Activated T-cell treated with anti-CD3 and anti-CD28 coated beads, Interleukin-2, amount 50 U/mL, for 72 hours (primary cell): ENCODE measurements around the gene ADAMTS17. TPM values are rescaled to one million over a fixed set of nuclear protein-coding genes. Genes with fewer than 3 reads are reported as not detected.

ENCODE experiments used
- ATAC-seq, 2 donors: fragments of 150-1000 bp; cut with Tn5 transposase; replicated peaks in 1 of 2; 2 replicates each; pipeline ENCODE4 v1.10.0; 2021; ENCODE audit warnings: moderate library complexity in 2 of 2, mild to moderate bottlenecking in 1 of 2
- DNase-seq, 2 donors: peaks; one replicate each; pipeline ENCODE4 v3.0.0; 2021 to 2022; ENCODE audit warnings: mixed read lengths in 1 of 2
- H3K27ac Mint-ChIP-seq: one replicate; pipeline ENCODE4 v1.8.0; 2022; ENCODE audit warnings: mild to moderate bottlenecking, moderate library complexity, mixed read lengths
- H3K27me3 Mint-ChIP-seq: one replicate; pipeline ENCODE4 v1.8.0; 2022; ENCODE audit warnings: low read depth, mixed read lengths
- H3K36me3 Mint-ChIP-seq, 2 donors: one replicate each; pipeline ENCODE4 v1.8.0; 2022; ENCODE audit warnings: mixed read lengths in 2 of 2, mild to moderate bottlenecking in 1 of 2; ENCODE audit not compliant: insufficient read depth in 2 of 2
- H3K4me1 Mint-ChIP-seq: one replicate; pipeline ENCODE4 v1.8.0; 2022; ENCODE audit warnings: low read depth, mixed read lengths
- H3K4me3 Mint-ChIP-seq, 2 donors: one replicate each; pipeline ENCODE4 v1.8.0; 2022; ENCODE audit warnings: mild to moderate bottlenecking in 2 of 2, mixed read lengths in 2 of 2, moderate library complexity in 2 of 2
- H3K9me3 Mint-ChIP-seq, 2 donors: one replicate each; pipeline ENCODE4 v1.8.0; 2022; ENCODE audit warnings: mixed read lengths in 2 of 2
- total RNA-seq, 2 donors: library from RNA; stranded (reverse); gene quantifications; one replicate each; pipeline ENCODE4 v1.2.3, GENCODE V29; 2022

Gene ADAMTS17
- total RNA-seq, 2 donors from 2014 or later = 2.4 to 2.6 TPM

GRCh38 chr15:100193277-100193860 is 148.4 kb downstream of the ADAMTS17 start:
- Mint-ChIP-seq H3K4me3 (no peak overlapping the region), H3K27ac (no peak overlapping the region), H3K9me3 (no peaks in the 10 kb centered on the region), H3K4me1 (peaks cover 6% of the 10 kb centered on the region), H3K27me3 (no peaks in the 10 kb centered on the region), H3K36me3 (no peaks in the 10 kb centered on the region)
- DNase-seq = no peak
- no peak for ATAC-seq

GRCh38 chr15:100192097-100193080 is 149.4 kb downstream of the ADAMTS17 start:
- H3K27me3 Mint-ChIP-seq = no peaks in the 10 kb centered on the region
- H3K27ac Mint-ChIP-seq = no peak overlapping the region
- DNase-seq = no peak
- no peak overlapping the region for H3K4me3 Mint-ChIP-seq
- ATAC-seq = no peak
- H3K9me3 Mint-ChIP-seq = no peaks in the 10 kb centered on the region
- peaks cover 6% of the 10 kb centered on the region for H3K4me1 Mint-ChIP-seq
- H3K36me3 Mint-ChIP-seq = no peaks in the 10 kb centered on the region

- peaks cover 6% of the 10 kb centered on the region for H3K4me1 Mint-ChIP-seq
- H3K36me3 Mint-ChIP-seq = no peaks in the 10 kb centered on the region
- H3K4me3 Mint-ChIP-seq = no peak overlapping the region
- no peaks in the 10 kb centered on the region for H3K27me3 Mint-ChIP-seq
- ATAC-seq (no peak), DNase-seq (no peak)
- no peak overlapping the region for H3K27ac Mint-ChIP-seq
- no peaks in the 10 kb centered on the region for H3K9me3 Mint-ChIP-seq
Measured at GRCh38 chr15:100191161-100191560, 150.6 kb downstream of the ADAMTS17 start.

- H3K4me3 Mint-ChIP-seq = no peak overlapping the region
- H3K27me3 Mint-ChIP-seq = no peaks in the 10 kb centered on the region
- ATAC-seq (no peak), DNase-seq (no peak)
- H3K36me3 Mint-ChIP-seq = no peaks in the 10 kb centered on the region
- H3K27ac Mint-ChIP-seq = no peak overlapping the region
- H3K9me3 Mint-ChIP-seq = no peaks in the 10 kb centered on the region
- peaks cover 6% of the 10 kb centered on the region for H3K4me1 Mint-ChIP-seq
Measured at GRCh38 chr15:100190675-100191074, 151.1 kb downstream of the ADAMTS17 start.

GRCh38 chr15:100189849-100190248 is 151.9 kb downstream of the ADAMTS17 start:
- DNase-seq (no peak), ATAC-seq (peak; percentile 59 to 76)
- Mint-ChIP-seq H3K36me3 (no peaks in the 10 kb centered on the region), H3K27ac (no peak overlapping the region), H3K4me3 (no peak overlapping the region), H3K27me3 (no peaks in the 10 kb centered on the region), H3K9me3 (no peaks in the 10 kb centered on the region), H3K4me1 (peaks cover 6% of the 10 kb centered on the region)

GRCh38 chr15:100189319-100189718 is 152.5 kb downstream of the ADAMTS17 start:
- no peaks in the 10 kb centered on the region for H3K27me3 Mint-ChIP-seq
- no peak for DNase-seq
- no peaks in the 10 kb centered on the region for H3K9me3 Mint-ChIP-seq
- no peak overlapping the region for H3K4me3 Mint-ChIP-seq
- no peak for ATAC-seq
- H3K36me3 Mint-ChIP-seq = no peaks in the 10 kb centered on the region
- H3K27ac Mint-ChIP-seq = no peak overlapping the region
- H3K4me1 Mint-ChIP-seq = peaks cover 6% of the 10 kb centered on the region

- no peak for DNase-seq
- no peak overlapping the region for H3K4me3 Mint-ChIP-seq
Measured at GRCh38 chr15:100187677-100188076, 154.1 kb downstream of the ADAMTS17 start.

GRCh38 chr15:100186960-100187359 is 154.8 kb downstream of the ADAMTS17 start:
- H3K36me3 Mint-ChIP-seq = no peaks in the 10 kb centered on the region

More at GRCh38 chr15:100187677-100188076, 154.1 kb downstream of the ADAMTS17 start:
- Mint-ChIP-seq H3K27ac (no peak overlapping the region), H3K9me3 (no peaks in the 10 kb centered on the region), H3K36me3 (no peaks in the 10 kb centered on the region), H3K4me1 (peaks cover 6% of the 10 kb centered on the region), H3K27me3 (no peaks in the 10 kb centered on the region)
- no peak for ATAC-seq

GRCh38 chr15:100186366-100186765 is 155.4 kb downstream of the ADAMTS17 start:
- Mint-ChIP-seq H3K9me3 (no peaks in the 10 kb centered on the region), H3K27me3 (no peaks in the 10 kb centered on the region), H3K4me1 (peaks cover 6% of the 10 kb centered on the region), H3K4me3 (no peak overlapping the region), H3K36me3 (no peaks in the 10 kb centered on the region), H3K27ac (no peak overlapping the region)
- ATAC-seq = no peak
- no peak for DNase-seq

More at GRCh38 chr15:100186960-100187359, 154.8 kb downstream of the ADAMTS17 start:
- H3K9me3 Mint-ChIP-seq = no peaks in the 10 kb centered on the region
- no peak for DNase-seq
- H3K27me3 Mint-ChIP-seq = no peaks in the 10 kb centered on the region
- no peak overlapping the region for H3K27ac Mint-ChIP-seq
- no peak overlapping the region for H3K4me3 Mint-ChIP-seq
- no peak for ATAC-seq
- peaks cover 6% of the 10 kb centered on the region for H3K4me1 Mint-ChIP-seq

GRCh38 chr15:100183921-100184495 is 157.8 kb downstream of the ADAMTS17 start:
- Mint-ChIP-seq H3K4me3 (no peak overlapping the region), H3K4me1 (no peaks in the 10 kb centered on the region), H3K27me3 (no peaks in the 10 kb centered on the region), H3K36me3 (peaks cover 0 to 4% of the 10 kb centered on the region in 2 donors), H3K9me3 (peaks cover 0 to 3% of the 10 kb centered on the region in 2 donors), H3K27ac (no peak overlapping the region)
- DNase-seq (no peak), ATAC-seq (no peak)

GRCh38 chr15:100180921-100181320 is 160.9 kb downstream of the ADAMTS17 start:
- no peak overlapping the region for H3K4me3 Mint-ChIP-seq
- H3K27ac Mint-ChIP-seq = no peak overlapping the region
- ATAC-seq (no peak), DNase-seq (no peak)
- peaks cover 1% of the 10 kb centered on the region for H3K27me3 Mint-ChIP-seq
- peaks cover under 1 to 4% of the 10 kb centered on the region in 2 donors for H3K36me3 Mint-ChIP-seq
- no peaks in the 10 kb centered on the region for H3K4me1 Mint-ChIP-seq
- peaks cover 3 to 6% of the 10 kb centered on the region in 2 donors for H3K9me3 Mint-ChIP-seq

GRCh38 chr15:100175406-100176114 is 166.2 kb downstream of the ADAMTS17 start:
- no peak overlapping the region for H3K4me3 Mint-ChIP-seq
- ATAC-seq (no peak), DNase-seq (no peak)
- no peak overlapping the region for H3K27ac Mint-ChIP-seq
- H3K36me3 Mint-ChIP-seq = peaks cover 6 to 8% of the 10 kb centered on the region in 2 donors
- H3K27me3 Mint-ChIP-seq = peaks cover 5% of the 10 kb centered on the region
- peaks cover 8% of the 10 kb centered on the region for H3K4me1 Mint-ChIP-seq
- H3K9me3 Mint-ChIP-seq = peaks cover 9 to 12% of the 10 kb centered on the region in 2 donors

- DNase-seq = no peak
- H3K36me3 Mint-ChIP-seq = peaks cover 6 to 8% of the 10 kb centered on the region in 2 donors
- no peak for ATAC-seq
- no peak overlapping the region for H3K4me3 Mint-ChIP-seq
- H3K9me3 Mint-ChIP-seq = peaks cover 9 to 11% of the 10 kb centered on the region in 2 donors
- peaks cover 15% of the 10 kb centered on the region for H3K4me1 Mint-ChIP-seq
- no peak overlapping the region for H3K27ac Mint-ChIP-seq
- peaks cover 5% of the 10 kb centered on the region for H3K27me3 Mint-ChIP-seq
Measured at GRCh38 chr15:100174904-100175275, 166.9 kb downstream of the ADAMTS17 start.
